ENCODE measurements around the gene GUCD1. TPM values are rescaled to one million over a fixed set of nuclear protein-coding genes. Genes with fewer than 3 reads are reported as not detected.

GUCD1 gene
- total and polyA plus RNA-seq, 2 of the 8 experiments (the other 6 are each of a cell fraction or from before 2014, with no cell fraction given), result 85.2 to 128 TPM

DNA sequence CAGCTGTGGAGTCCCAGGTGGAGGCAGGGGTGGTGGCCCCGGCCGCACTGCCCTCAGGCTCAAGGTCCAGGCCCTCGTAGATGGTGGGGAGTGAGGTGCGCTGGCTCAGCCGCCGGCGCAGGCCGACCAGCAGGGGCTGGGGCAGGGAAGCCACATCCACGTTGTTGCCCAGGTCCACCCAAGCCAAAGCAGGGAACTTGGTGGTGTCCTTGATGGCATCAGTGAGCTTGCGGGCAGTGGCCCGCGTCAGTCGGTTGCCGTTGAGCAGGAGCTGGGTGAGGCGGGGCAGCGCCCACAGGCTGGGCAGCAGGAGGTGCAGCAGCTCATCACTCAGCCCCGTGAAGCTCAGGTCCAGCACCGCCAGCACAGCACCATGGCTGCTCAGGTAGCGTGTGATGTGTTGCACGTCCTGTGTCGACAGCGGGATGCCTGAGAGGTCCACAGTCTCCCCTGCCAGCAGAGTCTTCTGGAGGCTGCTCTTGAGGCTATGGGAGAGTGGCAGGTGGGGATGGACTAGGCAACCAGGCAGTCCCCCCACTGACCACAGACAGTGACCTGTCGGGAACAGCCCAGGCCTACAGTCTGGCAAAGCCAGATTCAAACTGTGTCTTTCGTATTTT is 31.1 kb upstream of the GUCD1 start (continued):
- TF ChIP-seq RXRA (IDR thresholded peaks at IDR 0.05; ENCODE audit: insufficient read depth, low read depth, low read length) (no peak), RNF2 (IDR thresholded peaks at IDR 0.05; ENCODE audit: borderline replicate concordance, low read depth, low read length, missing control alignments, poor library complexity, severe bottlenecking) (no peak), RAD21 (IDR thresholded peaks at IDR 0.05 in 1 of 2, conservative IDR thresholded peaks at IDR 0.05 in 1 of 2; ENCODE audit: low read depth in 2 of 2, low read length in 2 of 2) (no peak), GTF2F1 (IDR thresholded peaks at IDR 0.05; ENCODE audit: borderline replicate concordance, low read depth, low read length) (no peak), CHD2 (IDR thresholded peaks at IDR 0.05; ENCODE audit: low read length) (no peak), POLR2A (IDR thresholded peaks at IDR 0.05; ENCODE audit: control extremely low read depth in 1 of 2, low read depth in 2 of 2, low read length in 2 of 2) (no peak), ZNF274 (IDR thresholded peaks at IDR 0.05; ENCODE audit: borderline replicate concordance, extremely low read depth, low read length) (no peak)
- TF ChIP-seq, protein P1, sequence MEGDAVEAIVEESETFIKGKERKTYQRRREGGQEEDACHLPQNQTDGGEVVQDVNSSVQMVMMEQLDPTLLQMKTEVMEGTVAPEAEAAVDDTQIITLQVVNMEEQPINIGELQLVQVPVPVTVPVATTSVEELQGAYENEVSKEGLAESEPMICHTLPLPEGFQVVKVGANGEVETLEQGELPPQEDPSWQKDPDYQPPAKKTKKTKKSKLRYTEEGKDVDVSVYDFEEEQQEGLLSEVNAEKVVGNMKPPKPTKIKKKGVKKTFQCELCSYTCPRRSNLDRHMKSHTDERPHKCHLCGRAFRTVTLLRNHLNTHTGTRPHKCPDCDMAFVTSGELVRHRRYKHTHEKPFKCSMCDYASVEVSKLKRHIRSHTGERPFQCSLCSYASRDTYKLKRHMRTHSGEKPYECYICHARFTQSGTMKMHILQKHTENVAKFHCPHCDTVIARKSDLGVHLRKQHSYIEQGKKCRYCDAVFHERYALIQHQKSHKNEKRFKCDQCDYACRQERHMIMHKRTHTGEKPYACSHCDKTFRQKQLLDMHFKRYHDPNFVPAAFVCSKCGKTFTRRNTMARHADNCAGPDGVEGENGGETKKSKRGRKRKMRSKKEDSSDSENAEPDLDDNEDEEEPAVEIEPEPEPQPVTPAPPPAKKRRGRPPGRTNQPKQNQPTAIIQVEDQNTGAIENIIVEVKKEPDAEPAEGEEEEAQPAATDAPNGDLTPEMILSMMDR (IDR thresholded peaks at IDR 0.05; ENCODE audit: control extremely low read depth in 1 of 3, insufficient read depth in 1 of 3, low read depth in 1 of 3, low read length in 3 of 3), result no peak
